Left colon (tissue), 2 donors: ENCODE data around the gene GNA12. TPM values are rescaled to one million over a fixed set of nuclear protein-coding genes. Genes with fewer than 3 reads are reported as not detected.

Experiments used
- ATAC-seq: fragments of 200-7000 bp; cut with Tn5 transposase; one replicate; pipeline ENCODE4 v1.9.1; 2020; ENCODE audit warnings: mild to moderate bottlenecking, moderate library complexity
- DNase-seq, 2 donors: peaks; one replicate each; pipeline ENCODE4 v3.0.0-alpha.2; 2020
- intact Hi-C, 2 donors: fragments of 100-400 bp; cut with DNase I in 1 of 2; cut with micrococcal nuclease in 1 of 2; formaldehyde crosslinking; loops; one replicate each; pipeline versions ENCODE4 v1.11.2 to v1.14.0; 2022; cut with DNase I, micrococcal nuclease
- total RNA-seq, 2 donors: library from RNA; stranded (reverse); fragmentation: NEBNext Ultra II Directional; extraction: Animal tissue kit (Norgen Biotek cat#: 25700); gene quantifications; one replicate each; pipeline ENCODE4 v1.2.1, GENCODE V29; 2021
- donor health status: DM: no; HTN: no; CAD: no.
- donor health status: DM: yes; HTN: yes; CAD: no.

GNA12 gene
- total RNA-seq, 2 donors from 2014 or later: 21.4 to 32.9 TPM

- no peak for ATAC-seq
Measured at GRCh38 chr7:2796358-2797352, 47.5 kb downstream of the GNA12 start.

GRCh38 chr7:2795906-2796305 is 48.2 kb downstream of the GNA12 start:
- ATAC-seq (no peak), DNase-seq (no peak)
- intact Hi-C loops: no loop called here

More at GRCh38 chr7:2796358-2797352, 47.5 kb downstream of the GNA12 start:
- peak in 1 of 2 donors; percentile 51 for DNase-seq
- intact Hi-C loops: no loop called here

DNA sequence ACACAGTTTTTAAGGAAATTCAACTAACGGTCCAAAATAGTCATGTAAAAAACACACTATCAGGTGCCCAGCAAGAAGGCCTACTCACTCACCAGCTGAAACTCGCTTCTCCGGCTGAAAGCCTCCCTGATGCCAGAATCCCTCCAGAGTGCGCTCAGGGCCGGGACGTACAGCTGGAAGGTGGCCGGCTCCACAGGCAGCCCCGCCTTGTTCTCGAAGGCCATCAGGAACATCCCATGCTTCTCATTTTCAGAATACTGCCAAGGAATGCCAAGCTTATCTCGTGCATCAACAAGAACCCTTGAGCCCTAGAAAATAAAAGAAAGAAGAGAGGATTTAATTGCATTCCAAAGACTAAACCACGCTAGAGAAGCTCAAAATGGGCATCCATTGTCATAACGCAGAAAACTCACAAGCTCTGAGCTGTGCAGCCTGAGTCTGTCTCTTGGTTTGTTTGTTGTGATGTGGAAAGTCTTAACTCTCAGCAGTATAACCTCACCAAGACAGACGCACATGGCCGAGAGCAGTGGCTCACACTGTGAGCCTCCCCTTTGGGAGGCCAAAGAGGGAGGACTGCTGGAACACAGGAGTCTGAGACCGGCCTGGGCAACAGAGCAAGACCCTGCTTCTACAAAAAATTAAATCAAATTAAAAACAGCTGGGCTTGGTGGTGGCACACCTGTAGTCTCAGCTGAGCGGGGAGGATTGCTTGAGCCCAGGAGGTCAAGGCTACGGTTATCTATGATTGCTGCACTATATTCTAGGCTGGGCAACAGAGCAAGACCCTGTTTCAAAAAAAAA is 49.1 kb downstream of the GNA12 start:
- intact Hi-C loops: no loop called here
- no peak for ATAC-seq
- DNase-seq: no peak

- intact Hi-C loops: no loop called here
- ATAC-seq: no peak
- no peak for DNase-seq
Measured at GRCh38 chr7:2792856-2793487, 51.1 kb downstream of the GNA12 start.

DNA sequence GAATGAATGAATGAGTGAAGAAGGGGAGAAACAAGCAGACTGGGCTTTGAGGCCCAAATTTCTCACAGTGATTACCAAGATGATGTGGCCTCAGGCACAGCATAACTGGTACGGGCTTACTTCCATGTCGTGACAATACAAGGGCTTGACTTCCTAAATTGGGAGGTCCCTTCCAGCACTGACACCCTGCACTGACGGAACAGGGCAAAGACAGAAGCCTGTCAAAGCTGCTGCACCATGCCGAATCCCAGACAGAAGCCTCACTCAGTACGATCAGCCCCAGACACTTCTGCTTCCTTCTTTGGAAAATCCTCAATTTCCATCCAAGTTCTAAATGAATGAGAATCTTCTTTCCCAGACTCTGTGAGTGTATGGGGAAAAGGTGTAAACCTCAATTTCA is 51.9 kb downstream of the GNA12 start:
- intact Hi-C loops: no loop called here
- no peak for DNase-seq
- no peak for ATAC-seq

DNA sequence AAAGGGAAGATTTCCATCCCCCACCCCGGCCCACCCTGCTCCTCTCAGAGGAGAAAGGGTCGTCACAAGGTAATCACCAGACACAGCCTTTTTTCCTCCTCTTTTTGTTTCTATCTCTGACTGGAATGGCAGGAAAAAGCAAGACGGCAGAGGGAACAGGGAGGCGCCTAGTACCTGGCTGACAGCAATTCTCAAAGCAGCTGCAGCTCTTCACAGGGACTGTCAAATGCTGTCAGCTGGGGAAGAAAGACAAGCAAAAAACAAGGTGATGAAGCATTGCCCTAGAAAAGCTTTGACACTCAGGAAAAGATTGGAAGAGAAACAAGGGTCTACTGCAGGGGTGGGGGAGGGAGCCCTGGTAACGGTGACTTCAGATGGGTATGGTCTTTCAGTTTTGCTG is 52.7 kb downstream of the GNA12 start:
- intact Hi-C loops: no loop called here
- no peak for ATAC-seq

GRCh38 chr7:2787251-2787951 is 56.7 kb downstream of the GNA12 start:
- ATAC-seq: no peak
- intact Hi-C loops: no loop called here
- no peak for DNase-seq

More for the DNA sequence above, 52.7 kb downstream of the GNA12 start:
- no peak for DNase-seq

DNA sequence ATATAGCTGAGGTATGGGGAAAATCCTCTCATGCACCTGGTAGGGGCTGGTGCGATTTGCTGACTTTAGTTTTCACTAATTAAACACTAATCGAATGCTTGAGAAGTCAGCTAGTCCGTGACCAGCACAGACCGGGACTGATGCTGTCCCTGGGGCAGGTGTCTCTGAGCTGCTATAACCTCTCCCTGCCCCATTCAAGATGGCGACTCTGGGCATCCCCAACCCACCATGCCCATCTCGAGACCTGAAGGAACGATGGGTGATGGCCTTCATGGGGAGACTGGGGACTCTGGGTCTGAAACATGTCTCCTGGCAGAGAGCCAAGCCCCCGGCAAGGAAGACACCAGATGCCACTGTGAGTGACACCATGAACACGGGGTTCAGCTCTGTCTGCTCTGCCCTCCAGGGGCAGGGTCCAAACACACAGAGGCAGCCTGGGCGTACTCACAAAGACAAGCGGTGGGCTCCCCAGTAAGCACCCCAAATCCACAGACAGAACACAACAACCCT is 57.4 kb downstream of the GNA12 start:
- no peak for DNase-seq
- ATAC-seq: no peak
- intact Hi-C loops: no loop called here

DNA sequence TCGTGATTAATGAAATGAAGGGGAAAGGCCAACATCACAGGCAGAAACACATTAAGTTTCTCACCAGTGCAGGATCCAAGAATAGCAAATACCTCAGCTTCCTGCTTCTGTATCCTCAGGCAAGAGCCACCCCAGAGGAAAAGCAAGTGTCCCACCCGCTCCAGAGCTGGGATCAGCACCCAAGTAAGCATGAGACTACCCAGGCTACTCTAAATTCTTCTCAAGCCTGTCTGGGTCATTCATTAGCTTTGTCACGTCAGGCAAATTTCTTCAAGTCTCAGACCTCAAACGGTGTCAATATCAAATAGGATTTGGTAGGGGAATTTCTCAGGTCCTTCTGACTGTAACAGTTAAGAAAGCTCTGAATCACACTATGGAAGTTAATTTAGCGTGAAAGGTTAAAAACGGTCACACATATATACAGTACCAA is 59.0 kb downstream of the GNA12 start:
- no peak for ATAC-seq
- DNase-seq: no peak
- intact Hi-C loops: no loop called here

- no peak for ATAC-seq
- no peak for DNase-seq
- intact Hi-C loops: no loop called here
Measured at GRCh38 chr7:2782565-2782964, 61.5 kb downstream of the GNA12 start.

GRCh38 chr7:2782121-2782520 is 62.0 kb downstream of the GNA12 start:
- intact Hi-C loops: no loop called here
- DNase-seq: no peak
- no peak for ATAC-seq

DNA sequence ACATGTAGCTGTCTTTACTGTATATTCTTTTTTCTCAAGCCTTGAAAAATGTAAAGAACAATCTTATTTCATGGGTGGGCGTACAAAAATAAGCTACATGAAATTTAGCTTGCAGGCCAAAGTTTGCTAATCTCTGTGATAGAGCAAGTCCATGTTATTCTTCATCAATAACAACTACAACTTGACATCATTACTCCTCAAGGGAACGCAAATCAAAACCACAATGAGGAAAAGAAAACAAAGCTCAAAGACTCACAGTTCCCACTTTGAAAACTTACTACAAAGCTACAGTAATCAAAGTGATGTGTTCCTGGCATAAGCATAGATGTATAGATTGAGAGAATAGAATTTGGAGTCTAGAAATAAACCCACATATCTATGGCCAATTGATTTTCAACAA is 62.5 kb downstream of the GNA12 start:
- intact Hi-C loops: no loop called here

DNA sequence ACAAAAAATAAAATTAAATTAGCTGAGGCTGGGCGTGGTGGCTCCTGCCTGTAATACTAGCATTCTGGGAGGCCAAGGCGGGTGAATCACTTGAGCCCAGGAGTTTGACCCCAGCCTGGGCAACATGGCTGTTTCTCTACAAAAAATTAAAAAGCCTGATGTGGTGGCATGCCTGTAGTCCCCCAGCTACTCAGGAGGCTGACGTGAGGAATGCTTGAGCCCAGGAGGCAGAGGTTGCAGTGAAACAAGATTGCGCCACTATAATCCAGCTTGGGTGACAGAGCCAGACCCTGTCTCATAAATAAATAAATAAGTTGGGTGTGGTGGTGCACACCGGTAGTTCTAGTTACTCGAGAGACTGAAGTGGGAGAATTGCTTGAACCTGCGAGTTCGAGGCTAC is 65.1 kb downstream of the GNA12 start:
- no peak for DNase-seq
- no peak for ATAC-seq
- intact Hi-C loops: no loop called here

More for the DNA sequence above, 62.5 kb downstream of the GNA12 start:
- ATAC-seq: no peak
- DNase-seq: no peak

- intact Hi-C loops: no loop called here
Measured at GRCh38 chr7:2777898-2778535, 66.1 kb downstream of the GNA12 start.

DNA sequence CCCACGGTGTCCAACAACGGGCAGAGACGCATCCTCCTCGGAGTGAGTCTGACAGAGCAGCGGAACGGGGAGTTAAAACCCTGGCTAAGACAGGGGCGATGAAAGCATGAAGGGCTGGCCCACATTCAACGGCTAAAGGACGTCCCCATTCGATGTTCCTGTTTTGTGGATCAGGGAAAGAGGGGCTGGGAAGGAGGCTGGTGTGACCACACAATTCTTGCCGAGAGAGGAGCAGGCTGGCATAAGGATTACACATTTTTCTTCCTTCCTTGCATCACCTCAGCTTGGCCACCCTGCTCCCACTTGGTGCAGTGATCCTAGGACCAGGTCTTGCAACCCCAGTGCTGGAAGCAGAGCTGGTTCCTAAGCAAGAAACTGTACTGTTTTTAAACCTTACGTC is 67.7 kb downstream of the GNA12 start:
- DNase-seq (no peak), ATAC-seq (no peak)
- intact Hi-C loops: no loop called here

More at GRCh38 chr7:2777898-2778535, 66.1 kb downstream of the GNA12 start:
- ATAC-seq: no peak
- no peak for DNase-seq

DNA sequence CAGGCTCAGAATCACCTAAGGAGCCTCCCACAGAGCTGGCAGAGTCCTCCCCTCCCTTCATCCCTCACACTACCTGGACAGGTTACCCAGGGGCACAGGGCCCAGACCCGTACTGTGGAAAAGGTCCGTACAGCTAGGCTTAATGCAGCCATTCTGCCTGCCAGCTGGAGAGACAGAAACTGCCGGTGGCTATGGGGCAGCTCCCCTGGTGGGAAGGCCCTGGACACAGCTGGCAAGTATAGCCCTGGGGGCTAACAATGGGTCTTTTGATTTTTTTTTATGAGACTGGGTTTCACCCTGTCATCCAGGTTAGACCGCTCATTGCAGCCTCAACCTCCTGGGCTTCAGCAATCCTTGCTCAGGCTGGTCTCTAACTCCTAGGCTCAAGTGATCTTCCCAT is 68.3 kb downstream of the GNA12 start:
- DNase-seq (no peak), ATAC-seq (no peak)
- intact Hi-C loops: no loop called here

GRCh38 chr7:2775376-2775775 is 68.7 kb downstream of the GNA12 start:
- intact Hi-C loops: no loop called here
- DNase-seq (no peak), ATAC-seq (no peak)

DNA sequence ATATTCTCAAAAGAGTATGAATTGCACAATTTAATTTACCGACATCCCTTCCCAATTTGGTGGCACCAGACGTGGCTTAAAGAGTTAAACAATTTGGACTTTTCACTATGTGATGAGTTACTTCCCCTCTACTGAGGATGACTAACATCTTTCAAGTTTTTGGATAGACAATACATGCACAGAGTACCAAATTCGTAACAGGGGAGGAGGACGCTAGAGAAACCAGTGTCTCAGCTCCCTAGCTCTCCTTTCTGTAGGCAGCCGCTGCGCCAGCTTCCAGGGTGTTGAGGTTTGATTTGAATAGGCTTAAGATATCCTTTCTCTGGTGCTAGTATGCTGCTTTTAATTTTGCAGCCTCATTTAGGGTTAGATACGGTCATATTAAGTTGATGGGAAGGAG is 69.2 kb downstream of the GNA12 start:
- intact Hi-C loops: no loop called here
- DNase-seq (no peak), ATAC-seq (no peak)
